HepG2 (cell line): ENCODE data around the gene AHNAK. TPM values are rescaled to one million over a fixed set of nuclear protein-coding genes. Genes with fewer than 3 reads are reported as not detected.
A peak's percentile ranks its signal among the peaks of the same experiment; 100 is the strongest.

Experiments
- BORCS8-MEF2B ChIP-seq: sonication (generic); formaldehyde crosslinking; IDR thresholded peaks from 2 replicates; pipeline ENCODE4 v1.8.0; 2022; ENCODE audit warnings: mild to moderate bottlenecking, missing genetic modification reagents
- ESRRA ChIP-seq: sonication (generic); formaldehyde crosslinking; IDR thresholded peaks from 2 replicates; pipeline ENCODE4 v1.5.1; 2020; ENCODE audit warnings: mild to moderate bottlenecking, low read depth, missing genetic modification reagents
- ETV5 ChIP-seq: IDR thresholded peaks from 2 replicates; pipeline ENCODE4 v1.6.1; 2018; ENCODE audit warnings: missing biosample characterization, missing genetic modification reagents, inconsistent platforms, borderline replicate concordance
- MED1 ChIP-seq: sonication (generic); formaldehyde crosslinking; IDR thresholded peaks from 2 replicates; pipeline ENCODE4 v1.4.0; 2020; ENCODE audit warnings: missing genetic modification reagents
- PAX8 ChIP-seq: sonication (generic); formaldehyde crosslinking; IDR thresholded peaks from 2 replicates; pipeline ENCODE4 v1.8.0; 2022; ENCODE audit warnings: mild to moderate bottlenecking, missing genetic modification reagents, borderline replicate concordance
- PRMT3 ChIP-seq: sonication (generic); formaldehyde crosslinking; IDR thresholded peaks from 2 replicates; pipeline ENCODE4 v1.8.1; 2022; ENCODE audit warnings: low read depth, mild to moderate bottlenecking, moderate library complexity, missing genetic modification reagents, borderline replicate concordance
- RELA ChIP-seq: sonication (generic); formaldehyde crosslinking; IDR thresholded peaks from 2 replicates; pipeline ENCODE4 v1.4.0; 2020; ENCODE audit warnings: missing genetic modification reagents
- RORA ChIP-seq: sonication (generic); formaldehyde crosslinking; IDR thresholded peaks from 2 replicates; pipeline ENCODE4 v1.5.0; 2020; ENCODE audit warnings: mild to moderate bottlenecking, missing genetic modification reagents, moderate library complexity
- SKI ChIP-seq: fragments of 450-650 bp; IDR thresholded peaks from one replicate; pipeline ENCODE4 v1.6.1; 2018; ENCODE audit warnings: mild to moderate bottlenecking; ENCODE audit not compliant: partially characterized antibody
- SP1 ChIP-seq, 2 experiments: fragments of 450-650 bp in 1 of 2; sonication (generic) in 1 of 2; formaldehyde crosslinking in 1 of 2; IDR thresholded peaks; 2 replicates each; pipeline versions ENCODE4 v1.4.0 to v1.6.1; 2016 to 2020; ENCODE audit warnings: missing genetic modification reagents in 1 of 2
- SP2 ChIP-seq: sonication (generic); formaldehyde crosslinking; IDR thresholded peaks from 2 replicates; pipeline ENCODE4 v1.5.1; 2020; ENCODE audit warnings: mild to moderate bottlenecking, missing genetic modification reagents
- TBX3 ChIP-seq: fragments of 450-650 bp; IDR thresholded peaks from 2 replicates; pipeline ENCODE4 v1.6.1; 2017; ENCODE audit warnings: antibody characterized with exemption, mild to moderate bottlenecking, inconsistent platforms, borderline replicate concordance
- ZMAT3 ChIP-seq: sonication (generic); formaldehyde crosslinking; conservative IDR thresholded peaks from 2 replicates; pipeline ENCODE4 v1.7.0; 2021; ENCODE audit warnings: missing genetic modification reagents
- ZNF30 ChIP-seq: sonication (generic); formaldehyde crosslinking; IDR thresholded peaks from 2 replicates; pipeline ENCODE4 v1.5.0; 2020; ENCODE audit warnings: mild to moderate bottlenecking, missing genetic modification reagents
- ZNF468 ChIP-seq: sonication (generic); formaldehyde crosslinking; IDR thresholded peaks from 2 replicates; pipeline ENCODE4 v1.8.0; 2022; ENCODE audit warnings: mild to moderate bottlenecking, moderate library complexity, missing genetic modification reagents
- ZNF501 ChIP-seq: sonication (generic); formaldehyde crosslinking; IDR thresholded peaks from 2 replicates; pipeline ENCODE4 v1.5.1; 2020; ENCODE audit warnings: mild to moderate bottlenecking, moderate library complexity, missing genetic modification reagents
- ZNF709 ChIP-seq: sonication (generic); formaldehyde crosslinking; IDR thresholded peaks from 2 replicates; pipeline ENCODE4 v1.5.0; 2020; ENCODE audit warnings: mild to moderate bottlenecking, missing genetic modification reagents
- ZNF768 ChIP-seq: sonication (generic); formaldehyde crosslinking; IDR thresholded peaks from 2 replicates; pipeline ENCODE4 v1.4.0; 2020; ENCODE audit warnings: missing genetic modification reagents
- ZSCAN9 ChIP-seq: IDR thresholded peaks from 2 replicates; pipeline ENCODE4 v1.6.1; 2016; ENCODE audit warnings: borderline replicate concordance
- polyA plus RNA-seq, 8 experiments: library from polyadenylated mRNA; depleted of rRNA in 3 of 8; stranded (reverse) in 7 of 8; unstranded in 1 of 8; fragments of >200 nt; fragmentation: Illumina TruSeq in 4 of 8; extraction: Trizol in 4 of 8; gene quantifications; 2 replicates each; pipeline versions ENCODE4 v1.2.1 to v1.2.3, GENCODE V29; 2011 to 2016; ENCODE audit warnings: low read depth in 4 of 8, missing spikeins in 1 of 8, mixed read lengths in 1 of 8; ENCODE audit not compliant: insufficient read depth in 1 of 8
- total RNA-seq, 5 experiments: library from RNA; depleted of rRNA; stranded (reverse); fragments of >200 nt; fragmentation: Illumina TruSeq; extraction: Trizol; gene quantifications; 2 replicates each; pipeline ENCODE4 v1.2.3, GENCODE V29; 2016; ENCODE audit warnings: low read depth in 1 of 5
- TF ChIP-seq, protein P1 (sequence below): sonication (generic); formaldehyde crosslinking; IDR thresholded peaks from 2 replicates; pipeline ENCODE4 v1.5.1; 2020; ENCODE audit warnings: missing genetic modification reagents, mild to moderate bottlenecking, borderline replicate concordance
- TF ChIP-seq, protein P2 (sequence below): sonication (generic); formaldehyde crosslinking; IDR thresholded peaks from 2 replicates; pipeline ENCODE4 v1.4.0; 2020; ENCODE audit warnings: mild to moderate bottlenecking, missing genetic modification reagents
- TF ChIP-seq, protein P3 (sequence below): sonication (generic); formaldehyde crosslinking; IDR thresholded peaks from 2 replicates; pipeline ENCODE4 v1.5.0; 2020; ENCODE audit warnings: missing genetic modification reagents
- TF ChIP-seq, protein P4 (sequence below): sonication (generic); formaldehyde crosslinking; IDR thresholded peaks from 2 replicates; pipeline ENCODE4 v1.8.0; 2022; ENCODE audit warnings: mild to moderate bottlenecking, missing genetic modification reagents
- TF ChIP-seq, protein P5 (sequence below): conservative IDR thresholded peaks from 2 replicates; pipeline ENCODE4 v1.6.1; 2018; ENCODE audit warnings: missing genetic modification reagents

The AHNAK gene
- total and polyA plus RNA-seq, 2 of the 13 experiments (the other 11 are each of a cell fraction or from before 2014, with no cell fraction given): 23.4 to 25.0 TPM

DNA sequence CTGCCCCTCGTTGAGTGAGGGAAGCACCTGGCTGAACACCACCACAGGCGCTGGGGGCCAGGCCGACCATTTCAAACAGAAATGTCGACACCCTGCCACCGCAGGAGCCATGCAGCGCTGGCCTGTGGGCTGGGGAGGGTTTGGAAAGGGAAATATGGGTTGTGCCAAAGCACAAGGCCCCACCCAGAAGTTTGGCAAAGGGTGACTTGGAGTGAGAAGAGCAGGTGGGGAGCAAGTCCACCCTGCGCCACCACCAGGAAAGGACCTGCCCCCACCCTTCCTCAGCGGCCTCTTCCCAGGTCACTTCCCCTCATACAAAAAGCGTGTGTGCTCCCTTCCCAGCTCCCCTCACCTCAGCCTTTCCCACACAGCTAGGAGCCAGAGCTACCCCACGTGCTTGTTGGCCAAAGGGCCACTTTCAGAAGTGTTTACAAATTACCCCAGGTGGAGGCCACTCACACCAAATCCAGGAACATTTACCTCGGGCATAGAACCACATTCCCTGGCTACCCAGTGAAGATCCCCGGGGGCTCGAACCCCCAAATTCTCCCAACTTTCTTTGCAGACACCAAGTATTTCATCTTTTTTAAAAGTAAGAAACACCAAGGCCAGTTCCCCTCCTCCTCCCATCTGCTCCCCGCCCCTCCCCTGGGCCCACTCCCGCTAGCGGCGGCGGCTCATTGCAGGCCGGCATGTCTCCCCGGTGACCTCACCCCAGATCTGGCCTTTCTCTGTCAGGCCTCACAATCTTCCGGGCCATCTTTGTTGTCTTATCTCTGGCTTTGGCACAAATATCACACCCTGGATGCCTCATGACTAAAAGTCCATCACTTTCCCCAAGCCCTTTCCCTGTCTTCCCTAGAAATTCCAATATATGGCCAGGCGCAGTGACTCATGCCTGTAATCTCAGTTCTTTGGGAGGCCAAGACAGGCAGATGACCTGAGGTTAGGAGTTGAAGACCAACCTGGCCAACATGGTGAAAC is 148.3 kb downstream of the AHNAK start (continued):
- TF ChIP-seq, protein P1, sequence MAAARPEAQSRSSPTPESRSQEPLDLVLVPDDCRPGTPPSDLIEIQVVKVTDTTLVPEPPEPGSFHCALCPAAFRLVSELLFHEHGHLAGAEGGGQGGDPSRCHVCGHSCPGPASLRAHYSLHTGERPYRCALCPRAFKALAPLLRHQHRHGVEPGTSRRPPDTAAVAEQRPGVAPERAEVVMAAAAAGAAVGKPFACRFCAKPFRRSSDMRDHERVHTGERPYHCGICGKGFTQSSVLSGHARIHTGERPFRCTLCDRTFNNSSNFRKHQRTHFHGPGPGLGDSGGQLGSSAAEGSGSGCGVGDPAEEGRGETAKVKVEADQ (CRISPR knock-in tag): peak; percentile 67; the same call in 1 of the 2 replicates
- no peak for TF ChIP-seq ESRRA (CRISPR knock-in tag)
- TF ChIP-seq, protein P2, sequence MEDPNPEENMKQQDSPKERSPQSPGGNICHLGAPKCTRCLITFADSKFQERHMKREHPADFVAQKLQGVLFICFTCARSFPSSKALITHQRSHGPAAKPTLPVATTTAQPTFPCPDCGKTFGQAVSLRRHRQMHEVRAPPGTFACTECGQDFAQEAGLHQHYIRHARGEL (CRISPR knock-in tag): 0 out of 2 replicates have a peak, but pooled peaks have one; percentile 21
- no peak for TF ChIP-seq SP1 (IDR thresholded peaks at IDR 0.05)
- TF ChIP-seq SP1 (CRISPR knock-in tag; IDR thresholded peaks at IDR 0.05): no peak
- TF ChIP-seq ZNF768 (CRISPR knock-in tag): no peak
- TF ChIP-seq, protein P3, sequence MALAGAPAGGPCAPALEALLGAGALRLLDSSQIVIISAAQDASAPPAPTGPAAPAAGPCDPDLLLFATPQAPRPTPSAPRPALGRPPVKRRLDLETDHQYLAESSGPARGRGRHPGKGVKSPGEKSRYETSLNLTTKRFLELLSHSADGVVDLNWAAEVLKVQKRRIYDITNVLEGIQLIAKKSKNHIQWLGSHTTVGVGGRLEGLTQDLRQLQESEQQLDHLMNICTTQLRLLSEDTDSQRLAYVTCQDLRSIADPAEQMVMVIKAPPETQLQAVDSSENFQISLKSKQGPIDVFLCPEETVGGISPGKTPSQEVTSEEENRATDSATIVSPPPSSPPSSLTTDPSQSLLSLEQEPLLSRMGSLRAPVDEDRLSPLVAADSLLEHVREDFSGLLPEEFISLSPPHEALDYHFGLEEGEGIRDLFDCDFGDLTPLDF (CRISPR knock-in tag): no peak
- 0 out of 2 replicates have a peak, but pooled peaks have one; percentile 51 for TF ChIP-seq ZMAT3
- no peak for TF ChIP-seq RORA (CRISPR knock-in tag)
- TF ChIP-seq TBX3: no peak
- no peak for TF ChIP-seq PRMT3 (CRISPR knock-in tag)
- no peak for TF ChIP-seq ZNF468
- TF ChIP-seq, protein P4, sequence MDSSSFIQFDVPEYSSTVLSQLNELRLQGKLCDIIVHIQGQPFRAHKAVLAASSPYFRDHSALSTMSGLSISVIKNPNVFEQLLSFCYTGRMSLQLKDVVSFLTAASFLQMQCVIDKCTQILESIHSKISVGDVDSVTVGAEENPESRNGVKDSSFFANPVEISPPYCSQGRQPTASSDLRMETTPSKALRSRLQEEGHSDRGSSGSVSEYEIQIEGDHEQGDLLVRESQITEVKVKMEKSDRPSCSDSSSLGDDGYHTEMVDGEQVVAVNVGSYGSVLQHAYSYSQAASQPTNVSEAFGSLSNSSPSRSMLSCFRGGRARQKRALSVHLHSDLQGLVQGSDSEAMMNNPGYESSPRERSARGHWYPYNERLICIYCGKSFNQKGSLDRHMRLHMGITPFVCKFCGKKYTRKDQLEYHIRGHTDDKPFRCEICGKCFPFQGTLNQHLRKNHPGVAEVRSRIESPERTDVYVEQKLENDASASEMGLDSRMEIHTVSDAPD (CRISPR knock-in tag): no peak
- no peak; the same call in 1 of the 2 replicates for TF ChIP-seq MED1 (CRISPR knock-in tag)
- TF ChIP-seq ZNF501: no peak
- no peak for TF ChIP-seq PAX8 (CRISPR knock-in tag)
- peak; percentile 7; the same call in 1 of the 2 replicates for TF ChIP-seq ETV5
- no peak for TF ChIP-seq ZSCAN9
- no peak for TF ChIP-seq BORCS8-MEF2B (CRISPR knock-in tag)
- TF ChIP-seq, protein P5, sequence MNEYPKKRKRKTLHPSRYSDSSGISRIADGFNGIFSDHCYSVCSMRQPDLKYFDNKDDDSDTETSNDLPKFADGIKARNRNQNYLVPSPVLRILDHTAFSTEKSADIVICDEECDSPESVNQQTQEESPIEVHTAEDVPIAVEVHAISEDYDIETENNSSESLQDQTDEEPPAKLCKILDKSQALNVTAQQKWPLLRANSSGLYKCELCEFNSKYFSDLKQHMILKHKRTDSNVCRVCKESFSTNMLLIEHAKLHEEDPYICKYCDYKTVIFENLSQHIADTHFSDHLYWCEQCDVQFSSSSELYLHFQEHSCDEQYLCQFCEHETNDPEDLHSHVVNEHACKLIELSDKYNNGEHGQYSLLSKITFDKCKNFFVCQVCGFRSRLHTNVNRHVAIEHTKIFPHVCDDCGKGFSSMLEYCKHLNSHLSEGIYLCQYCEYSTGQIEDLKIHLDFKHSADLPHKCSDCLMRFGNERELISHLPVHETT: no peak
- no peak for TF ChIP-seq SKI
- TF ChIP-seq ZNF30 (CRISPR knock-in tag): no peak
- no peak for TF ChIP-seq SP2
- TF ChIP-seq ZNF709 (CRISPR knock-in tag): no peak
- TF ChIP-seq RELA: no peak
